GM18502 (cell line): ENCODE measurements around the gene CELA2A.
"Not testable (repeated sequence)": the region's sequence is repeated elsewhere in the genome, so short reads cannot be mapped to it uniquely, and the experiment has no call there.

ENCODE experiments used
- ATAC-seq: cut with Tn5 transposase; IDR thresholded peaks from one replicate; pipeline ENCODE4 v1.9.1; 2021; ENCODE audit warnings: mild to moderate bottlenecking; ENCODE audit not compliant: unreplicated experiment, poor library complexity

The CELA2A gene

DNA sequence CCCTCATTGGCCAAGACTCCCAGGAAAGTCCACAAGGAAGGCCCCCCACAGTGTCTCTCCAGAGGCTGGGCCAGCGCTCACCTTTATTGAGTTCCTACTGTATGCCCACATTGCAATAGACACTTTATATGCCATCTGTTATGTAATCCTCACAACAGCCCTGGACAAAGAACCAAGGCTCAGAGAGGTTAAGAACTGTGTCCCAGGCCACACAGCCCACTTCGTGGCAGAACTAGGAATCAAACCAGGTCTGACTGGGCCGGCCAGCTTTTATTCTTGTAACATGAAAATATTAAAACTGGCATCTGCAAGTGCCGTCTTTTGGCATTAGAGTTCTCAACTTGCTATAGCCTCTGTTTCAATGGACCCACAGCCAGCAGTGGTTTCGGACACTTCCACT, 13.8 kb upstream of the CELA2A start:
- no peak for ATAC-seq

DNA sequence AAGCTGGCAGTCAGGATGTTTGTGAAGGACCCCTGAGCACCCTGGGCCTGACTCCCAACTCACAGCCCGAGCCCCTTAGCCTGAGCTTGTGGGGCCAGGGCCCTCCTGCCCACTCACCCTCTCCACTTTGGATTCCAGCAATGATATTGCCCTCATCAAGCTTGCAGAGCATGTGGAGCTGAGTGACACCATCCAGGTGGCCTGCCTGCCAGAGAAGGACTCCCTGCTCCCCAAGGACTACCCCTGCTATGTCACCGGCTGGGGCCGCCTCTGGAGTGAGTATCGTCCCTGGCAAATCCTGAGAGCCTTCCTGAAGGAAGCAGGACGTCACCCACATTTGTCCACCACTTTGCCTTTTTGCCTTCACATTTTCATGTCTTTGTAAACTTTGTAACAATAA, 13.3 kb upstream of the CELA2A start:
- ATAC-seq: no peak

DNA sequence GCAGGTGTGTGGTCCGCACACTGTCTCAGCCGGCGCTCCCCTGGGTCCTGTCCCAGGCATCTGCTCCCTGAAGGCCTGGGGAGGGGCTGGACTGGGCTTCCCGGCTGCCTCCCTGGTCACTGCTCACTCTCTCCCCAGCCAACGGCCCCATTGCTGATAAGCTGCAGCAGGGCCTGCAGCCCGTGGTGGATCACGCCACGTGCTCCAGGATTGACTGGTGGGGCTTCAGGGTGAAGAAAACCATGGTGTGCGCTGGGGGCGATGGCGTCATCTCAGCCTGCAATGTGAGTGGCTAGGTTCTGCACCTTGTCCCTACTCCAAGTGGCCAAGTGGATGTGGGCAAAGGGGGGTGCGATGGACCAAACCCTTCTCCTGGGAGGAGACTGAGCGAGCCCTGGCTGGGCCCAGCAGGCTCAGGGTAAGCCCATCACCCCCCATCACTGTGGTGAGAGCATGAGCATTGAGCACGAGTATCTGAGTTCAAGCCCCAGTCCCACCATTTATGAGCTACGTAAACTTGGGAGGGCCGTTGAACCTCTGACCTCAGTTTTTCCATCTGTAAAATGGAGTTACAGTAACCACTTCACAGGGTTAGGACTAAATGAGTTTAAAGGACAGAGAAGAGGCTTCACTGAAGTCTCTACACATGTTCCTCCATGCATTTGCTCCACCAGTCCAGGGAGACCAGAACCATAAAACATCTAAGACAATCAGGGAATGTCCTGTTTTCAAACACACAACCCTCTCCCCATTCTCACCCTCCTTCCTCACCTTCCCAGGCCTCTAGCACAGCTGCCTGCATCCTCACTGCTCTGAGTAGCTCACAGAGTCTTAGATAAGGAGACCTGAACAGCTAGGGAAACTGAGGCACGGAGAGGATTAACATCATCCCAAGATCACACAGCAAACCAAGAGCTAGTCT, 11.8 kb upstream of the CELA2A start:
- no peak for ATAC-seq

DNA sequence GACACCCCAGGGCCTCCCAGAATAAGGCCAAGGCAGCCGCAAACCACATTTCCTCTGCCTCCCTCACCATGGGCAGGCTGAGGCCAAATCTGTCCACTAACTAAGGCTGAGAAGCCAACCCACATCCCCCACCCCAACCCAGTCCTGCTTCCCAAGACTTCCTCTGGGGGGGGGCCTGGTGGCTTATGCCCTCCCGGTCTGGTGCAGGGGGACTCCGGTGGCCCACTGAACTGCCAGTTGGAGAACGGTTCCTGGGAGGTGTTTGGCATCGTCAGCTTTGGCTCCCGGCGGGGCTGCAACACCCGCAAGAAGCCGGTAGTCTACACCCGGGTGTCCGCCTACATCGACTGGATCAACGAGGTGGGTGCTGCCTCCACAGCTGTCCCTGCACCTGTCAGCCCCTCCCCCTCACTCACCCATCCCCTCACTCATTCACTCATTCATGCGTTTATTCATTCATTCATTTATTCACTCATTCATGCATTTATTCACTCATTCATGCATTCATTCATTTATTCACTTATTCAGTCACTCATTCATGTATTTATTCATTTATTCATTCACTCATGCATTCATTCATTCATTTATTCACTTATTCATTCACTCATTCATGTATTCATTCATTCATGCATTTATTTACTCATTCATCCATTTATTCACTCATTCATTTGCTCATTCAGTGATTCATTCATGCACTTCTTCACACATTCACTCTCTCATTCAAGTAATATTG, 11.0 kb upstream of the CELA2A start:
- ATAC-seq: no peak

DNA sequence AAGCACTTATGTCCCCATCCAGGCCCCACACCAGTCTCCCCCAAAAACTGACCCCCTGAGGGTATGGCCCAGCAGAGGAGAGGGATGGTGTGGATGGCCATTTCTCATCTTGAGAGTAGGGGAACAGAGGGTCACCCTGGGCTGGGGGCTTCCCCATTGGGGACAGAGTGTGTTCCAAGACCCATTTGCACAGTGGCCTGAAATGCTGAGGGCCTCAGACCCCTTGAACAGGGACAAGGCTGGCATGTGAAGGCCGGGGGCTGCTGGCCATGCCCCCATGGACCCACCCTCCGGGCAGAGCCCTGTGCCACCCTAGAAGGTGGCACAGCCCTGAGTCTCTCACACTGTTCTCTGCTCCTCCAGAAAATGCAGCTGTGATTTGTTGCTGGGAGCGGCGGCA, 10.3 kb upstream of the CELA2A start:
- ATAC-seq: no peak

DNA sequence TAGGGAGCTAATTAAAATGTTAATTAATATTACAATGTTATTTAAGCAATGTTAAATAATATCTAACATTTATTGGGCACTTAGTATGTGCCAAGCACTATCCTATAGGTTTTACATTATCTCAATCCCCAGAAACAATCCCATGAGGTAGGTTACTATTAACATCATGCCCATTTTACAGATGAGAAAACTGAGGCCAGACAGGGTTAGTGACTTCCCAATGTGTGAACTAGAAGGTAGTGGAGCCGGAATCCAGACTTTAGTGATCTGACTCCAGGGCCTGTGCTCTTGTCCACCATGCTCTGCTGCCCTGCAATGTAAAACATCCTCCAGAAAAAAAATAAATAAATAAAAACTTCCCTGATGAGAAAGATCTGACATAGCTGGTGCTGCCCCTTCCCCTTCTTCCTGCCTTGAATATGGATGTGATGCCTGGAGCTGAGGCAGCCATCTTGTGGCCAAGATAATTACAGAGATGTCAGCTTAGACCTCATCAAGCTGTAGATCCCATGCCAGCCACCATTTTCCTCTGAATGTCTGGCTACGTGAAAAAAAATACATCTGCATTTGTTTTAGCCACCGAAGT, 7.6 kb upstream of the CELA2A start:
- ATAC-seq: no peak

DNA sequence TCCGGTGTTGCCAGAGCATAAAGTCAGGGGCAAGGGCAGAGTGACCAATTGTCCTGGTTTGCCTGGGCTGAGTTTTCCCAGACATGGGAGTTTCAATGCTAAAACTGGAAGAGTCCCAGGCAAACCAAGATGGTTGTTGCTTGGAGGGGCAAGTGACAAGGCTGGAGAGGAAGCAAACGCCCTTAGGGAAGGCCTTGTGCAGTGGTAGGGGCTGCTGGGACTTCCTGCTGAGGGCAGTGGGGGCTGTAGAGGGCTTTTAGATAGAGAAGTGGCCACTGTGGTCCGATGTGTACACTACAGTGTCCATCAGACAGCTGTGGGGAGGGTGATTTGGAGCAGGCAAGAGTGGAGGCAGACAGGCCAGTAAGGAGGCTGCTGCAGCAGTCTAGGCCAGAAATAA, 7.0 kb upstream of the CELA2A start:
- ATAC-seq: no peak

DNA sequence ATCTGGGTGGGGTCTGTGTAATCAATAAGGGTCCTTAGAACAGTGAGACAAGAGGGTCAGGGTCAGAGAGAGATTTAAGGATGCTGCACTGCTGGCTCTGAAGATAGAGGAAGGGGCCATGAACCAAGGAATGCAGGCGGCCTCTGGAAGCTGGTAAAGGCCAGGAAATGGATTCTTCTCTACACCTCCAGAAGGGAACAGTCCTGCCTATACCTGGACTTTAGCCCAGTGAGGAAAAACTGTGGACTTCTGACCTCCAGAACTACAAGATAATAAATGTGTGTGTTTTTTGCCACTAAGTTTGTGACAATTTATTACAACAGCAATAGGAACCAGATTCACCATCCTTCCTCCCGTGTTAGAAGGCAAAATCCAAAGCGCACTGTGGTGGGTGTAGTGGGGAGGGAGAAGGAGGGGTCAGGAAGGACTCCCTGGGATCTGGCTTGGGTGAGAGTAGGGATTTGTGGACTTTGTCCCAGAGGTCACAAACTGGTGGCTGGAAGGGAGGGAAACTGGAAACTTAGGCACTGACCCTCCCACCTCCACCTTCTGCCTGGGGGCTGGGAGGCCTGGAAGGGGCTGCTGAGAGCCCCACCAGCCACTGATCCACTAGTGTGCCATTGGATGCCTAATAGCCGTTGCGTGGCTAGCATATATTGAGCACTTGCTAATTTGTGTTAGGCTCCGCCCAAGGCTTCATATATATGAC, 5.4 kb upstream of the CELA2A start:
- ATAC-seq: no peak

DNA sequence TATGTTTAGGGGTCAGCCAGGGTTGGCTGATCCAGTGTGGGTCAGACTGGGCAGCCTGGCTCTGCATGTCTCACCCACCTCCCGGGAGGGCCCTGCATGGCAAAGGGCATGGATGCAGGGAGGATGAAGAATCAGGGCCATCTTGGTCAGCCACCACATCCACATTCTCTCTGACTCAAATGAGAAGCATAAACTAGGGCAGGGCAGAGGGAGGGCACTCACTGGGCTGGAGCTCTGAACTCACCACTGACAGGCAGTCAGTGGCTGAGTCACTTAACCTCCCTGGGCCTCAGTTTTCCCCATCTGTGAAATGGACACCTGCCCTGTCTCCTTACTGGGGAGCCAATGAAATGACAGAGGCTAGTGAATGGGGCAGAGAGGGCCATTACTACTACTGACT, 4.3 kb upstream of the CELA2A start:
- ATAC-seq: no peak

DNA sequence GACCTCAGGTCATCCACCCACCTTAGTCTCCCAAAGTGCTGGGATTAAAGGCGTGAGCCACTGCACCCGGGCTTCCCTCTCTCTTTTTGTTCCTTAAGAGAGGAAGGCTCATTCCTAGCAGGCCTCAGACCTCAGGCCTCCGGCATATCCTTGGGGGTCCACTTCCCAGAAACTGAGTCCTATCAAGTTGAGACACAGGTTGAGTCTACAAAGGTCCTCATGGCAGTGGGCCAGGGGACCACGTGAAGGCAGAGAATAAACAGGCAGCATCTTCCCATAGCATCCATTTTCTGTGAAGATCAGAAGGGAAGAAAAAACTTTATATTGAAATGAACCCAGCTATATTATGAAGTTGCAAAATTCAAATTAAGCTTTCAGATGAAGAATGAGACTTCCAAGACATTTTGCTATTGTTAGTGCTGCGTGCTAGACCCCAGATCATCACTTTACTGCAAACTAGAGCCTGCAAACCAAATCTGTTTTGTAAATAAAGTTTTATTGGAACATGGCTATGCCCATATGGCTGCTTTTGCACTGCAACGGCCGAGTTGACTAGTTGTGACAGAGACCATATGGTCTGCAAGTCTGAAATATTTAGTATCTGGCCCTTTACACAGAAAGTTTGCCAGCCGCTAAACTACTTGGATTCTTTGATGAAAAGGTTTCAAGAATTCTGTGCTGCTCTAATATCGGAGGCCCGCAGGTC, 3.5 kb upstream of the CELA2A start:
- ATAC-seq: no peak

DNA sequence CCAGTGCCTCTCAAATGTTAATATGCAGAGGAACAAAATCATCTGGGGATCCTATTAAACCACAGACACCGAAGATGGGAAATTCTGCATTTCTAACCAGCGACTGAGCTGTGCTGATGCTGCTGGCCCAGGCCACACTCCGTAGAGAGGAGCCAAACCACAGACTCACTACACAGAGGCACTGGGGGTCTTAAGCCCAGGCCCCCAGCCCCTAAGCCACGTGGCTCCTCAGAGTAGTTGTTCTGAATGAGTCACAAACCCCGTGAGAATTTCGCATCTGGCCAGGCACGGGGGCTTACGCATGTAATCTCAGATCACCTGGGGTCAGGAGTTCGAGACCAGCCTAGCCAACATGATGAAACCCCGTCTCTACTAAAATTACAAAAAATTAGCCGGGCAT, 2.8 kb upstream of the CELA2A start:
- ATAC-seq: no peak

DNA sequence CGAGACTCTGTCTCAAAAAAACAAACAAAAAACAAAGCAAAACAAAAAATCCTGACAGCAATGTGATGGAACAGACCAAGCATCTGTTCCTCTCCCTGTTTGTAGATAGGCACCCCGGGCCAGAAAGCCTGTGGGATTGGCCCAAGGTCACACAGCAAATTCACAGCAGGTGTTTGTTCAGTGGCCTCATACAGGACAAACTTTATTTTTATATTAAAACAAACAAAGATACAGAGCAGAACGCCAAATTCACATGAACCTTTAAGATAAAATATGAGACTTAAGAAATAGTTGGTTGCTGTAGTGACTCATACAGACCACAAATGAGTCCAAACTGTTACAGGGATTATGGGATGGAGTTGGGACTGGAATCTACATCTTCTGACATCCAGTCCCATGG, 2.3 kb upstream of the CELA2A start:
- ATAC-seq: no peak

DNA sequence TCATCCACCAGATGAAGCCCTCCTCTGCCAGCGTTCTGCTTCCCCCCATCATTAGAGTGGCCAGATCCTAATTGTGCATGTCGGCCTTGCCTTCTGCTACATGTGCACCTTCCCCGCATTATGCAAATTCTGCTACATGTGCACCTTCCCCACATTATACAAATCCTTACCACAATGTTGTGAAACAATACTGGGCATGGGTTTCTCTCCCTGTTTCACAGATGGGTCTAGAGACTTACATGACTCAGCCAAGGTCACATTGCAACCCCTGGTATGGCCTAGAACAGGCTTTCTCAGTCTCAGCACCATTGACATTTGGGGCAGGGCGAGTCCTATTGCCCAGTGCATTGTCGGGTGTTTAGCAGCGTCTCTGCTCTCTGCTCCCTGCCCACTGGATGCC, 1.0 kb upstream of the CELA2A start:
- ATAC-seq: no peak

DNA sequence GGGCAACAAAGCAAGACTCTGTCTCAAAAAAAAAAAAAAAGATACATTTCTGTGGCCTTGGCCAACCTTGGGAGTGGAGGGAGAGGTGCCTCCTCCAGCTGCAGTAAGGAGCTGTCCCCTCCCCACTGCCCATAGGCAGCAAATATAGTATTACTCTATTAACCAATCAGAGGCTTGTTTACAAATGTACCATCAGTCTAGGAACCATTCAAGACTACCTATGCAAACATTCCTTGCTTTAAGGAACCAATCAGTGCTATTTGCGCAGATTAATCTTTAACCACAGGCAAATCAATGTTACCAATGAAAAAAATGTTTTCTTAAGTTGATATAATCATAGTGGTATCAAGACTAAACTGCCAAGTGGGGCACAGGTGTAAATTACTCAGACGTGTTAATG, 1.1 kb downstream of the CELA2A start:
- no peak for ATAC-seq

DNA sequence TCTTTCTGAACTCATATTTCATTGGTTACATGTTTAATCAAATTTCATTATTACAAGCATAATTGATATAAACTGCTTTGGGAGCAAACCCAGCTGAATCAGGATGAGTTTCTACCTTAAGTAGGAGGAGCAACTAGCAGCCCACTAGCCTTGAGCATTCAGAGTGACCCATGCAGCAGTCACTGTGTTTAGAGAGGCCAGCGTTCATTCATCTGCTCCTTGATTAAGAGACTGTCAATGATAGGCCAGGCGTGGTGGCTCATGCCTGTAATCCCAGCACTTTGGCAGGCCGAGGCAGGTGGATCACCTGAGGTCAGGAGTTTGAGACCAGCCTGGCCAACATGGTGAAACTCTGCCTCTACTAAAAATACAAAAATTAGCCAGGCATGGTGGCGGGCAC, 1.9 kb downstream of the CELA2A start:
- not testable (repeated sequence) for ATAC-seq

DNA sequence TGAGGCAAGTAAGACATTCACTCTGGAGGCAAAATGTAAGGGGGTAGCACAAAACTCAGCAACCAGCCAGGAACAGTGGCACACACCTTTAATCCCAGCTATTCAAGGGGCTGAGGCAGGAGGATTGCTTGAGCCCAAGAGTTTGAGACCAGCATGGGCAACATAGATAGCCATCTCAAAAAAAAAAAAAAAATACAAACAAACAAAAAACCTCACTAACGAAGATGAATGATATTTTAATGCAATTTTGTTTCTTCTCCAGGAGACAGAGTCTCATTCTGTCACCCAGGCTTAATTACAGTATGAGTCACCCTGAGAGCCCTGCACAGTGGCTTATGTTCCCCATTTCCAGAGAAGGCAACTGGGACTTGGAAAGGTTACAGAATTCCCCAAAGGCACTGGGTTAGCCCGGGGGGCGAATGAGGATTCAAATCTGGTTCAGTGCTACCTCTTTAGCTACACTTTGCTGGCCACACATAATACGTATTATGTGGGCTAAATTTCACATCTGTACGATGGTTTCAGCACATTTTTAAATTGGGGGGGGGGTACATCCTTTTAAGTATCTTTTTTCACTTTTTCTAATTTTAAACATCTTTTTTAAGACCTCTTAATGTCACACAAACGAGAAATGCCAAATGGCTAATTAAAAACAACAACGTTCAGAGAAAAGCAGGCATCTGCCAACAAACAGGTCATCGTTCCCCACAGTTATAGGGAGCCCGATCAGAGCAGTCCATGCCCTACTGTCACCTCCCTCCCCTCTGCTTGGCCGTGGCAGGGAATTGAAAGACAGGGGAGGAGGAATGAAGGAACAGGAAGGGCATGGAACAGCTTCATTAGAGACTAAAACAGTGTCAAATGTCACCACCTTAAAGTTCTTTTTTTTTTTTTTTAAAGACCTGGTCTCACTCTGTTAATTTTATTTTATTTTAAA, 3.5 kb downstream of the CELA2A start:
- ATAC-seq: no peak

DNA sequence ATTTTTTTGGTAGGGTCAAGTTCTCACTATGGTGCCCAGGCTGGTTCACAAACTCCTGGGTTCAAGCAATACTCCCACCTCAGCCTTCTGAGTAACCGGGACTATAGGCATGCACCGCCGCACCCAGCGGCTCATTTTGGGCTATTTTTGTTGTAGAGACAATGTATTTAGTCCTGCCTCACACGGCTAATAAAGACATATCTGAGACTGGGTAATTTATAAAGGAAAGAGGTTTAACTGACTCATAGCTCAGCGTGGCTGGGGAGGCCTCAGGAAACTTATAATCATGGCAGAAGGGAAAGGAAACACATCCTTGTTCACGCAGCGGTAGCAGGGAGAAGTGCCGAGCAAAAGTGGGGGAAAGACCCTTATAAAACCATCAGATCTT, 4.2 kb downstream of the CELA2A start:
- no peak for ATAC-seq

DNA sequence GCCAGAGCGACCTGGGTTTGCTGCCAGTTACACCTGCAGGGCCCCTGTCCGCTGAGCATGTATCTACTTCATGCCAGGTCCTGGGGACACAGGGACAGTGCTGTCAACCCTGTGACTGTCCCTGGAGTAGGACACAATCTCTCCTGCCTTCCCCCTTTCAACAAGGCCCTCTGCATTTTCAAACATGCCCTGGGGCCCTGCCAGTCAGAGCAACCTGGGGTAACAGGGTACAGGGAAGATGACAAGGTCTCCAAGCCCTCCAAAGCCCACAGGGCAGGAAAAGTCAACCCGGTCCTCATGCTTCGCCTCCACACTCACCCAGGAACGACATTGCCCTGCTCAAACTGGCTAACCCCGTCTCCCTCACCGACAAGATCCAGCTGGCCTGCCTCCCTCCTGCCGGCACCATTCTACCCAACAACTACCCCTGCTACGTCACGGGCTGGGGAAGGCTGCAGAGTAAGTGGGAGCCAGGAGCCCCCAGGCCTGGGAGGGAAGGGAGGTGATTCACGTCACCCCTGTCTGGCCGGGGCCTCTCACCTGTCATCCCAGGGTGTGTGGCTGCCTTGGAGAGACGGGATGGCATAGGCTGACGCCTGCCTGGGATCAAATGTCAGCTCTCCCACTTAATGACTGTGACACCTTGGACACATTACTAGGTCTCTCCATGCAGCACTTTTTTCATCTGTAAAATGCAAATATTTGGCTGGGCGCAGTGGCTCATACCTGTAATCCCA, 6.7 kb downstream of the CELA2A start:
- not testable (repeated sequence) for ATAC-seq
